K562 (cell line): Measurements from ENCODE around the gene KRTAP5-11. TPM values are rescaled to one million over a fixed set of nuclear protein-coding genes. Genes with fewer than 3 reads are reported as not detected.
"Not testable (repeated sequence)": the region's sequence is repeated elsewhere in the genome, so short reads cannot be mapped to it uniquely, and the experiment has no call there.

Experiments used
- ATAC-seq: fragments of 200-7000 bp; cut with Tn5 transposase; 3 replicates; pipeline ENCODE4 v1.9.1; 2020; ENCODE audit warnings: moderate library complexity
- BruUV-seq: library from RNA; stranded (reverse); fragments of 400-500 nt; replicated peaks from 2 replicates; lab custom pipeline; 2021; lab: Mats Ljungman, UMichigan
- CTCF ChIA-PET: fragments of 300-600 bp; formaldehyde crosslinking; extraction: SDS; loops from one replicate; lab custom pipeline; 2021; ENCODE audit warnings: low intra/inter-chr PET ratio; lab: Yijun Ruan, JAX
- POLR2A ChIA-PET: fragments of 300-600, 350-650 bp; sonication (Branson Sonifier 250); formaldehyde crosslinking; extraction: SDS; loops from one replicate; lab custom pipeline; 2021; ENCODE audit warnings: antibody characterized with exemption, inconsistent platforms; lab: Yijun Ruan, JAX
- DNase-seq, 4 experiments: peaks; one replicate each; pipeline versions ENCODE4 v3.0.0 to v3.0.0-alpha.2; 2011 to 2018; ENCODE audit warnings: low spot score in 3 of 4, mixed read lengths in 3 of 4; ENCODE audit errors: extremely low read depth in 1 of 4
- FAIRE-seq: peaks from 2 replicates; lab custom pipeline; 2011; peaks lifted over from hg19 to GRCh38; lab: Jason Lieb, UNC
- H2AFZ ChIP-seq: 2 replicates; pipeline ENCODE4 v1.6.0; 2011; ENCODE audit warnings: low read depth, low read length, control low read depth, inconsistent platforms
- H3K27ac ChIP-seq: fragments of 200-600 bp; 3 replicates; pipeline ENCODE4 v1.8.0; 2011; ENCODE audit warnings: low read depth, mild to moderate bottlenecking, control low read depth, inconsistent platforms, low read length, moderate library complexity, mixed read lengths; ENCODE audit errors: extremely low read depth
- H3K27me3 ChIP-seq, 2 experiments: fragments of 300-600 bp in 1 of 2; 2 replicates in 1 of 2; 3 replicates in 1 of 2; pipeline versions ENCODE4 v1.6.0 to v1.8.0; 2011; ENCODE audit warnings: inconsistent platforms in 2 of 2, low read length in 2 of 2, mild to moderate bottlenecking in 1 of 2, mixed read lengths in 1 of 2, moderate library complexity in 1 of 2; ENCODE audit not compliant: control insufficient read depth in 2 of 2, insufficient read depth in 2 of 2
- H3K36me3 ChIP-seq: fragments of 300-600 bp; 3 replicates; pipeline ENCODE4 v1.8.0; 2011; ENCODE audit warnings: mild to moderate bottlenecking, low read length, inconsistent platforms; ENCODE audit not compliant: control insufficient read depth, insufficient read depth
- H3K4me1 ChIP-seq, 2 experiments: fragments of 200-600 bp in 1 of 2; replicated peaks in 1 of 2; 2 replicates in 1 of 2; 3 replicates in 1 of 2; pipeline versions ENCODE4 v1.5.1 to v1.8.0; 2011; ENCODE audit warnings: inconsistent platforms in 2 of 2, low read length in 2 of 2, mild to moderate bottlenecking in 1 of 2, mixed read lengths in 1 of 2, moderate library complexity in 1 of 2; ENCODE audit not compliant: control insufficient read depth in 2 of 2, insufficient read depth in 2 of 2
- H3K4me2 ChIP-seq: 2 replicates; pipeline ENCODE4 v1.6.1; 2011; ENCODE audit warnings: low read length, control low read depth, inconsistent platforms, mixed read lengths; ENCODE audit not compliant: insufficient read depth
- H3K4me3 ChIP-seq: fragments of 200-600 bp; sonication (generic), shearing (Covaris generic); 2 replicates; pipeline ENCODE4 v1.5.1; 2016; ENCODE audit warnings: control low read depth, inconsistent platforms
- H3K79me2 ChIP-seq: fragments of 200-600 bp; 3 replicates; pipeline ENCODE4 v1.8.0; 2011; ENCODE audit warnings: low read length, inconsistent platforms; ENCODE audit not compliant: control insufficient read depth, insufficient read depth
- H3K9ac ChIP-seq, 2 experiments: 2 replicates each; pipeline versions ENCODE4 v1.6.0 to v1.6.1; 2011; ENCODE audit warnings: low read depth in 2 of 2, low read length in 2 of 2, control low read depth in 1 of 2, inconsistent platforms in 1 of 2, mild to moderate bottlenecking in 1 of 2, mixed read lengths in 1 of 2; ENCODE audit not compliant: insufficient read depth in 1 of 2
- H3K9me1 ChIP-seq: one replicate; pipeline ENCODE4 v1.6.0; 2011; ENCODE audit warnings: inconsistent platforms, mild to moderate bottlenecking, low read length, moderate library complexity; ENCODE audit not compliant: control insufficient read depth, insufficient read depth
- H3K9me3 ChIP-seq: replicated peaks from 2 replicates; pipeline ENCODE4 v1.5.1; 2011; ENCODE audit warnings: low read depth, low read length, inconsistent platforms; ENCODE audit not compliant: control insufficient read depth, insufficient read depth
- H4K20me1 ChIP-seq: replicated peaks from 2 replicates; pipeline ENCODE4 v1.6.1; 2011; ENCODE audit warnings: low read length, inconsistent platforms, mixed read lengths; ENCODE audit not compliant: control insufficient read depth, insufficient read depth
- ADNP ChIP-seq: fragments of 200-800 bp; sonication (Bioruptor generic); IDR thresholded peaks from 2 replicates; pipeline ENCODE4 v1.6.1; 2016; ENCODE audit warnings: missing genetic modification characterization, missing compliant biosample characterization
- NRF1 ChIP-seq, 2 experiments: fragments of 450-650 bp; IDR thresholded peaks in 1 of 2; conservative IDR thresholded peaks in 1 of 2; 2 replicates each; pipeline ENCODE4 v1.6.1; 2014; ENCODE audit warnings: mild to moderate bottlenecking in 2 of 2
- RBM17 ChIP-seq: fragments of 200-400 bp; formaldehyde crosslinking; IDR thresholded peaks from 2 replicates; pipeline ENCODE4 v1.6.1; 2017; ENCODE audit warnings: low read depth, mild to moderate bottlenecking, low read length, borderline replicate concordance
- SMAD3 ChIP-seq: fragments of 450-650 bp; formaldehyde crosslinking; conservative IDR thresholded peaks from 2 replicates; pipeline ENCODE4 v1.4.0; 2020; ENCODE audit warnings: mild to moderate bottlenecking
- SRSF7 ChIP-seq: fragments of 200-400 bp; formaldehyde crosslinking; optimal IDR thresholded peaks from 2 replicates; pipeline ENCODE3; 2017; ENCODE audit warnings: mild to moderate bottlenecking, low read depth, low read length
- ZNF280B ChIP-seq: fragments of 250-450 bp; sonication (Bioruptor Pico); IDR thresholded peaks from 2 replicates; pipeline ENCODE4 v1.5.1; 2021; ENCODE audit warnings: mild to moderate bottlenecking
- WGBS: fragments of 100-300 bp; shearing (Covaris generic); methylation state at CpG from one replicate; pipeline ENCODE4 v1.1.6; 2016; ENCODE audit warnings: low coverage, mixed read lengths; ENCODE audit not compliant: insufficient coverage; ENCODE audit errors: missing lambda C conversion rate; 5-methylcytosine and 5-hydroxymethylcytosine counted together
- in situ Hi-C: fragments of 300-500 bp; cut with MboI; formaldehyde crosslinking; loops from 4 replicates; pipeline ENCODE4 v1.15.0; 2018; ENCODE audit warnings: inconsistent platforms, mixed read lengths
- intact Hi-C: fragments of 100-400 bp; cut with micrococcal nuclease; formaldehyde crosslinking; loops from 2 replicates; pipeline ENCODE4 v1.14.2; 2022
- polyA plus RNA-seq, 8 experiments: library from polyadenylated mRNA; depleted of rRNA in 4 of 8; stranded (reverse) in 5 of 8; unstranded in 3 of 8; fragments of >200 nt; fragmentation: Nextera tagmentation in 2 of 8; fragmentation: Illumina TruSeq in 1 of 8; extraction: Ambion mirVana in 2 of 8; extraction: Trizol in 1 of 8; gene quantifications; 2 replicates each; pipeline versions ENCODE4 v1.2.1 to v1.2.3, GENCODE V29; 2011 to 2014; ENCODE audit warnings: inconsistent platforms in 1 of 8, missing spikeins in 1 of 8
- total RNA-seq, 7 experiments: library from RNA; depleted of rRNA in 6 of 7; stranded (reverse); fragments of >200 nt in 6 of 7; fragmentation: Illumina TruSeq in 2 of 7; extraction: Trizol in 2 of 7; gene quantifications; 2 replicates each; pipeline versions ENCODE4 v1.2.1 to v1.2.3, GENCODE V29; 2011 to 2021; ENCODE audit warnings: low replicate concordance in 1 of 7

The KRTAP5-11 gene
- total and polyA plus RNA-seq, 9 of the 15 experiments (the other 6 are each of a cell fraction or from before 2014, with no cell fraction given) = not detected

GRCh38 chr11:71542382-71542781 is 40.3 kb downstream of the KRTAP5-11 start:
- Histone ChIP-seq H4K20me1 (no peaks in the 10 kb centered on the region), H3K36me3 (no peaks in the 10 kb centered on the region), H3K4me1 (peaks cover 0 to 4% of the 10 kb centered on the region in 2 experiments; a peak in 1 of 5 replicates), H3K4me3 (no peak overlapping the region), H3K9me1 (no peaks in the 10 kb centered on the region), H3K27ac (no peak overlapping the region), H2AFZ (no peak overlapping the region), H3K79me2 (no peaks in the 10 kb centered on the region), H3K27me3 (peaks cover 48 to 74% of the 10 kb centered on the region in 2 experiments), H3K9me3 (peaks cover 2% of the 10 kb centered on the region; the same call in 1 of the 2 replicates), H3K9ac (no peak overlapping the region), H3K4me2 (no peak overlapping the region)
- BruUV-seq = no TSS peak
- ATAC-seq (no peak), DNase-seq (no peak), FAIRE-seq (no peak)
- intact Hi-C loops = no loop called here
- in situ Hi-C loops = no loop called here
- 3% methylated on average over 7 of the region's 7 CpGs for WGBS
- ChIA-PET CTCF (no interaction called here), POLR2A (no interaction called here)
- TF ChIP-seq ZNF280B (CRISPR knock-in tag) (no peak), SMAD3 (no peak), ADNP (tag) (no peak), SRSF7 (no peak), NRF1 (conservative IDR thresholded peaks at IDR 0.05 in 1 of 2, IDR thresholded peaks at IDR 0.05 in 1 of 2) (peak; percentile 76 to 78), RBM17 (no peak)
- TF ChIP-seq, all 486 proteins: peak for 1

DNA sequence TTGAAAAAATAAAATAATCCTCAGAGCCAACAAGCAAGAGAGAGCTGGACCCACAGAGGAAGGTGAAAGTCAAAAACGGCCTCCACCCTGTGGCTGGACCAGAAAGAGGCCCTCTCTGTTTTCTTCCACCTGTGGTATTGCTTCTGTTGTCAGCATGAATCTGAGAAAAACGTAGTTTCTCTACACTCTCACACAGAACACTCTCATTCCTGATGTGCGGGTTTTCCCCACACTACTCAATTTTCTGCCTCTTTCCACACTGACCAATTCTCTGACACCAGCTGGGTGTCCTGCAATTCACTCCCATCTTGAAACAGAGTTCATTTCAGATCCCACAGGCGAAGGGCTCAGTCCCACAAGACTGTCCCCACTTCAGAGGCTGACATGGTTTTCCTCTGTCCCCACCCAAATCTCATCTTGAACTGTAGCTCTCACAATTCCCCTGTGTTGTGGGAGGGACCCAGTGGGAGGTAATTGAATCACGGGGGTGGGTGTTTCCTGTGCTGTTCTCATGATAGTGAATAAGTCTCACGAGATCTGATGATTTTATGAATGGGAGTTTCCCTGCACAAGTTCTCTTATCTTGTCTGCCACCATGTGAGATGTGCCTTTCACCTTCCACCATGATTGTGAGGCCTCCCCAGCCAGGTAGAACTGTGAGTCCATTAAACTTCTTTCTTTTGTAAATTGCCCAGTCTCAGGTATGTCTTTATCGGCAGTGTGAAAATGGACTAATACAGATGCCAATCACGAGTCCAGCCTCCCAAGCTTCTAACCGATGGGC is 42.0 kb downstream of the KRTAP5-11 start:
- CTCF ChIA-PET, intact Hi-C loops: not testable (repeated sequence)

More for the DNA sequence above, 42.0 kb downstream of the KRTAP5-11 start:
- BruUV-seq, DNase-seq, H3K27ac ChIP-seq, ATAC-seq, H3K4me3 ChIP-seq, H4K20me1 ChIP-seq, H2AFZ ChIP-seq, H3K4me1 ChIP-seq, H3K36me3 ChIP-seq, H3K9me1 ChIP-seq, H3K9me3 ChIP-seq, in situ Hi-C loops, H3K4me2 ChIP-seq, H3K9ac ChIP-seq, H3K79me2 ChIP-seq, FAIRE-seq: not testable (repeated sequence)
- POLR2A ChIA-PET = interaction anchor here (0.7 kb wide), 1 partner anchor 156 kb away, joined by 3 read pairs; no protein-coding TSS in a partner anchor
- peaks cover 43 to 57% of the 10 kb centered on the region in 2 experiments; a peak in 4 of 5 replicates for H3K27me3 ChIP-seq
- 2% methylated on average over 9 of the region's 9 CpGs for WGBS
